ENCODE measurements around the gene ADIPOQ.
"Not testable (repeated sequence)": the region's sequence is repeated elsewhere in the genome, so short reads cannot be mapped to it uniquely, and the experiment has no call there.

Gene ADIPOQ

DNA sequence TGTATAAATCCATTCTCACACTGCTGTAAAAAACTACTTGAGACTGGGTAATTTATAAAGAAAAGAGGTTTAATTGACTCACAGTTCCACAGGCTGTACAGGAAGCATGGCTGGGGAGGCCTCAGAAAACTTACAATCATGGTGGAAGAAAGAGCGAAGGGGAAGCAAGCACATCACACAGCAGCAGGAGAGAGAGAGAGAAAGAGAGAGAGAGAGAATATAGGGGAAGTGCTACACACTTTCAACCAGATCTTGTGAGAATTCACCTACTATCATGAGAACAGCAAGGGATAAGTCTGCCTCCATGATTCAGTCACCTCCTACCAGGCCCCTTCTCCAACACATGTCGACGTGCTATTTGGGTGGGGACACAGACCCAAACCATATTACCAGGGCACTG lies 9.3 kb downstream of the ADIPOQ start:
- WGBS (ENCODE audit: extremely low coverage, insufficient coverage, low lambda C conversion rate) = no CpG with 5 or more reads among the region's 3 CpGs
- DNase-seq; H3K79me2 ChIP-seq (ENCODE audit: control insufficient read depth, insufficient read depth, low read length): not testable (repeated sequence)

GRCh38 chr3:186852994-186853393 lies 10.5 kb downstream of the ADIPOQ start:
- Histone ChIP-seq H3K4me3 (ENCODE audit: low read length) (no peak overlapping the region), H3K4ac (ENCODE audit: low read depth, low read length) (no peak overlapping the region), H3K79me1 (ENCODE audit: low read length) (no peaks in the 10 kb centered on the region), H3K4me2 (ENCODE audit: low read length) (no peak overlapping the region), H4K8ac (ENCODE audit: low read depth, low read length) (no peak overlapping the region), H2BK15ac (replicated peaks; ENCODE audit: low read depth) (no peak overlapping the region), H3K36me3 (ENCODE audit: control insufficient read depth, insufficient read depth, low read length) (no peaks in the 10 kb centered on the region), H3K23ac (ENCODE audit: low read length) (no peak overlapping the region), H3K9ac (ENCODE audit: low read length) (no peak overlapping the region), H2AK5ac (ENCODE audit: low read length) (no peak overlapping the region), H4K5ac (ENCODE audit: low read length) (no peak overlapping the region), H2BK120ac (ENCODE audit: low read depth, low read length) (no peak overlapping the region), H2BK5ac (ENCODE audit: low read length) (no peak overlapping the region), H3K18ac (ENCODE audit: low read length) (no peak overlapping the region), H3K4me1 (ENCODE audit: control insufficient read depth, low read depth, low read length) (no peaks in the 10 kb centered on the region), H3K79me2 (ENCODE audit: control insufficient read depth, insufficient read depth, low read length) (no peaks in the 10 kb centered on the region), H3K27me3 (ENCODE audit: insufficient read depth, low read length, poor library complexity) (no peaks in the 10 kb centered on the region), H3K27ac (ENCODE audit: low read depth, low read length) (no peak overlapping the region), H3K56ac (ENCODE audit: low read length) (no peak overlapping the region)
- DNase-seq = no peak
- no CpG with 5 or more reads among the region's 6 CpGs for WGBS (ENCODE audit: extremely low coverage, insufficient coverage, low lambda C conversion rate)

More for the DNA sequence above, 9.3 kb downstream of the ADIPOQ start:
- H4K8ac ChIP-seq (ENCODE audit: low read depth, low read length); H3K27ac ChIP-seq (ENCODE audit: low read depth, low read length); H3K18ac ChIP-seq (ENCODE audit: low read length); H3K4ac ChIP-seq (ENCODE audit: low read depth, low read length); H3K4me2 ChIP-seq (ENCODE audit: low read length); H3K4me3 ChIP-seq (ENCODE audit: low read length); H3K27me3 ChIP-seq (ENCODE audit: insufficient read depth, low read length, poor library complexity); H2AK5ac ChIP-seq (ENCODE audit: low read length); H4K5ac ChIP-seq (ENCODE audit: low read length); H3K4me1 ChIP-seq (ENCODE audit: control insufficient read depth, low read depth, low read length); H2BK120ac ChIP-seq (ENCODE audit: low read depth, low read length); H3K36me3 ChIP-seq (ENCODE audit: control insufficient read depth, insufficient read depth, low read length); H3K56ac ChIP-seq (ENCODE audit: low read length); H3K23ac ChIP-seq (ENCODE audit: low read length); H2BK5ac ChIP-seq (ENCODE audit: low read length); H2BK15ac ChIP-seq (replicated peaks; ENCODE audit: low read depth); H3K9ac ChIP-seq (ENCODE audit: low read length); H3K79me1 ChIP-seq (ENCODE audit: low read length): not testable (repeated sequence)

- Histone ChIP-seq H3K23ac (ENCODE audit: low read length) (no peak overlapping the region), H2BK5ac (ENCODE audit: low read length) (no peak overlapping the region), H3K27ac (ENCODE audit: low read depth, low read length) (no peak overlapping the region), H3K79me2 (ENCODE audit: control insufficient read depth, insufficient read depth, low read length) (no peaks in the 10 kb centered on the region), H3K4me3 (ENCODE audit: low read length) (no peak overlapping the region), H3K56ac (ENCODE audit: low read length) (no peak overlapping the region), H3K36me3 (ENCODE audit: control insufficient read depth, insufficient read depth, low read length) (no peaks in the 10 kb centered on the region), H3K4me2 (ENCODE audit: low read length) (no peak overlapping the region), H2AK5ac (ENCODE audit: low read length) (no peak overlapping the region), H3K27me3 (ENCODE audit: insufficient read depth, low read length, poor library complexity) (no peaks in the 10 kb centered on the region), H3K79me1 (ENCODE audit: low read length) (no peaks in the 10 kb centered on the region), H2BK15ac (replicated peaks; ENCODE audit: low read depth) (no peak overlapping the region), H4K5ac (ENCODE audit: low read length) (no peak overlapping the region), H4K8ac (ENCODE audit: low read depth, low read length) (no peak overlapping the region), H3K4me1 (ENCODE audit: control insufficient read depth, low read depth, low read length) (no peaks in the 10 kb centered on the region), H3K18ac (ENCODE audit: low read length) (no peak overlapping the region), H3K9ac (ENCODE audit: low read length) (no peak overlapping the region), H3K4ac (ENCODE audit: low read depth, low read length) (no peak overlapping the region), H2BK120ac (ENCODE audit: low read depth, low read length) (no peak overlapping the region)
- WGBS (ENCODE audit: extremely low coverage, insufficient coverage, low lambda C conversion rate) = no CpG with 5 or more reads among the region's 8 CpGs
- DNase-seq = no peak
Measured at GRCh38 chr3:186854146-186854545, 11.6 kb downstream of the ADIPOQ start.

DNA sequence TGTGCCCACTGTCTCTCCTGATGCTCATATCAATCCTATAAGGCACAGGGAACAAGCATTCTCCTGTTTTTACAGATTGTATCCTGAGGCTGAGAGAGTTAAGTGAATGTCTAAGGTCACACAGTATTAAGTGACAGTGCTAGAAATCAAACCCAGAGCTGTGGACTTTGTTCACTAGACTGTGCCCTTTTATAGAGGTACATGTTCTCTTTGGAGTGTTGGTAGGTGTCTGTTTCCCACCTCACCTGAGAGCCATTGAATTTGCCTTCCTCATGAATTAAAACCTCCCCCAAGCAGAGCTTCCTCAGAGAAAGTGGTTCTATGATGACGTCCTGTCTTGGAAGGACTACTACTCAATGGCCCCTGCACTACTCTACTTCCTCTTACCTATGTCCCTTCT lies 12.4 kb downstream of the ADIPOQ start:
- Histone ChIP-seq H3K23ac (ENCODE audit: low read length) (no peak overlapping the region), H3K27me3 (ENCODE audit: insufficient read depth, low read length, poor library complexity) (no peaks in the 10 kb centered on the region), H3K56ac (ENCODE audit: low read length) (no peak overlapping the region), H3K79me1 (ENCODE audit: low read length) (no peaks in the 10 kb centered on the region), H2BK120ac (ENCODE audit: low read depth, low read length) (no peak overlapping the region), H4K5ac (ENCODE audit: low read length) (no peak overlapping the region), H3K79me2 (ENCODE audit: control insufficient read depth, insufficient read depth, low read length) (no peaks in the 10 kb centered on the region), H2BK15ac (replicated peaks; ENCODE audit: low read depth) (no peak overlapping the region), H3K27ac (ENCODE audit: low read depth, low read length) (no peak overlapping the region), H4K8ac (ENCODE audit: low read depth, low read length) (no peak overlapping the region), H3K18ac (ENCODE audit: low read length) (no peak overlapping the region), H3K4me1 (ENCODE audit: control insufficient read depth, low read depth, low read length) (no peaks in the 10 kb centered on the region), H3K4ac (ENCODE audit: low read depth, low read length) (no peak overlapping the region), H3K36me3 (ENCODE audit: control insufficient read depth, insufficient read depth, low read length) (no peaks in the 10 kb centered on the region), H2BK5ac (ENCODE audit: low read length) (no peak overlapping the region), H3K4me3 (ENCODE audit: low read length) (no peak overlapping the region), H3K9ac (ENCODE audit: low read length) (no peak overlapping the region), H3K4me2 (ENCODE audit: low read length) (no peak overlapping the region), H2AK5ac (ENCODE audit: low read length) (no peak overlapping the region)
- DNase-seq = no peak
- WGBS (ENCODE audit: extremely low coverage, insufficient coverage, low lambda C conversion rate) = no CpG with 5 or more reads among the region's 1 CpG

DNA sequence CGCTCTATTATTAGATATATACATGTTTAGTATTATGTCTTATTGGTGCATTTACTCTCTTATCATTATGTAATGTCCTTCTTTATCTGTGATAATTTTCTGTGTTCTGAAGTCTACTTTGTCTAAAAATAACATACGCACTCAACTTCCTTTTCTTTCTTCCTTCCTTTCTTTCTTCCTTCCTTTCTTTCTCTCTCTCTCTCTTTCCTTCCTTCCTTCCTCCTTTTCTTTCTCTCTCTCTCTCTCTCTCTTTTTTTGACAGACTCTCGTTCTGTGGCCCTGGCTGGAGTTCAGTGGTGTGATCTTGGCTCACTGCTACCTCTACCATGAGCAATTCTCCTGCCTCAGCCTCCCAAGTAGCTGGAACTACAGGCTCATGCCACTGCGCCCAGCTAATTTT lies 15.2 kb downstream of the ADIPOQ start:
- Histone ChIP-seq H3K27me3 (ENCODE audit: insufficient read depth, low read length, poor library complexity) (no peaks in the 10 kb centered on the region), H3K79me2 (ENCODE audit: control insufficient read depth, insufficient read depth, low read length) (no peaks in the 10 kb centered on the region)
- WGBS (ENCODE audit: extremely low coverage, insufficient coverage, low lambda C conversion rate) = 100% methylated on average over 1 of the region's 4 CpGs

GRCh38 chr3:186865215-186865853 lies 22.8 kb downstream of the ADIPOQ start:
- H3K79me2 ChIP-seq (ENCODE audit: control insufficient read depth, insufficient read depth, low read length); DNase-seq; H3K36me3 ChIP-seq (ENCODE audit: control insufficient read depth, insufficient read depth, low read length); H3K4me1 ChIP-seq (ENCODE audit: control insufficient read depth, low read depth, low read length); H2AK5ac ChIP-seq (ENCODE audit: low read length); H3K23ac ChIP-seq (ENCODE audit: low read length); H3K18ac ChIP-seq (ENCODE audit: low read length); H3K27ac ChIP-seq (ENCODE audit: low read depth, low read length); H2BK5ac ChIP-seq (ENCODE audit: low read length); H3K4me3 ChIP-seq (ENCODE audit: low read length); H3K56ac ChIP-seq (ENCODE audit: low read length); H3K27me3 ChIP-seq (ENCODE audit: insufficient read depth, low read length, poor library complexity); H3K4ac ChIP-seq (ENCODE audit: low read depth, low read length); H3K4me2 ChIP-seq (ENCODE audit: low read length); H2BK15ac ChIP-seq (replicated peaks; ENCODE audit: low read depth); H3K79me1 ChIP-seq (ENCODE audit: low read length); H3K9ac ChIP-seq (ENCODE audit: low read length); H4K5ac ChIP-seq (ENCODE audit: low read length); H2BK120ac ChIP-seq (ENCODE audit: low read depth, low read length); H4K8ac ChIP-seq (ENCODE audit: low read depth, low read length): not testable (repeated sequence)
- no CpG with 5 or more reads among the region's 13 CpGs for WGBS (ENCODE audit: extremely low coverage, insufficient coverage, low lambda C conversion rate)

More for the DNA sequence above, 15.2 kb downstream of the ADIPOQ start:
- Histone ChIP-seq H2BK15ac (replicated peaks; ENCODE audit: low read depth) (no peak overlapping the region), H3K9ac (ENCODE audit: low read length) (no peak overlapping the region), H2AK5ac (ENCODE audit: low read length) (no peak overlapping the region), H3K36me3 (ENCODE audit: control insufficient read depth, insufficient read depth, low read length) (no peaks in the 10 kb centered on the region), H2BK120ac (ENCODE audit: low read depth, low read length) (no peak overlapping the region), H4K8ac (ENCODE audit: low read depth, low read length) (no peak overlapping the region), H3K4me2 (ENCODE audit: low read length) (no peak overlapping the region), H3K56ac (ENCODE audit: low read length) (no peak overlapping the region), H3K18ac (ENCODE audit: low read length) (no peak overlapping the region), H3K4ac (ENCODE audit: low read depth, low read length) (no peak overlapping the region), H3K79me1 (ENCODE audit: low read length) (no peaks in the 10 kb centered on the region), H3K4me1 (ENCODE audit: control insufficient read depth, low read depth, low read length) (no peaks in the 10 kb centered on the region), H2BK5ac (ENCODE audit: low read length) (no peak overlapping the region), H4K5ac (ENCODE audit: low read length) (no peak overlapping the region), H3K27ac (ENCODE audit: low read depth, low read length) (no peak overlapping the region), H3K23ac (ENCODE audit: low read length) (no peak overlapping the region), H3K4me3 (ENCODE audit: low read length) (no peak overlapping the region)
- no peak for DNase-seq

All from mesendoderm (in vitro differentiated cells).